T-cell (primary cell): ENCODE data around the gene RASAL3. TPM values are rescaled to one million over a fixed set of nuclear protein-coding genes. Genes with fewer than 3 reads are reported as not detected.

Source experiments
- ATAC-seq, 4 experiments: fragments of 200-7000 bp in 3 of 4; fragments of 150-1000 bp in 1 of 4; cut with Tn5 transposase; replicated peaks in 1 of 4; 1 replicate in 3 of 4; 2 replicates in 1 of 4; pipeline ENCODE4 v1.10.0; 2021; ENCODE audit warnings: moderate library complexity in 3 of 4, mild to moderate bottlenecking in 2 of 4, moderate number of reproducible peaks in 1 of 4
- CTCF ChIA-PET, 2 donors: fragments of 300-600 bp; sonication (Branson Sonifier 250); formaldehyde crosslinking; loops; one replicate each; lab custom pipeline; 2022; ENCODE audit warnings: antibody characterized with exemption in 2 of 2; lab: Charles Lee
- POLR2A ChIA-PET, 2 donors: fragments of 300-600 bp; sonication (Branson Sonifier 250); formaldehyde crosslinking; loops; one replicate each; lab custom pipeline; 2022; ENCODE audit warnings: antibody characterized with exemption in 2 of 2; lab: Charles Lee
- DNase-seq, 35 experiments: peaks; one replicate each; pipeline versions ENCODE4 v3.0.0 to v3.0.0-alpha.2; 2013 to 2023
- H3K27ac ChIP-seq: one replicate; pipeline ENCODE4 v1.5.1; 2013; ENCODE audit warnings: low read length
- H3K27me3 ChIP-seq, 2 experiments: replicated peaks in 1 of 2; 1 replicate in 1 of 2; 2 replicates in 1 of 2; pipeline versions ENCODE4 v1.6.1 to v1.7.0; 2013; ENCODE audit warnings: low read length in 1 of 2, mixed read lengths in 1 of 2; ENCODE audit not compliant: control insufficient read depth in 2 of 2, insufficient read depth in 2 of 2; ENCODE audit errors: extremely low read depth in 1 of 2
- H3K36me3 ChIP-seq, 2 donors: 1 replicate in 1 of 2; 2 replicates in 1 of 2; pipeline versions ENCODE4 v1.6.1 to v1.7.0; 2013; ENCODE audit warnings: low read length in 1 of 2; ENCODE audit not compliant: control insufficient read depth in 2 of 2, insufficient read depth in 1 of 2; ENCODE audit errors: extremely low read depth in 1 of 2
- H3K4me1 ChIP-seq, 2 experiments: 1 replicate in 1 of 2; 2 replicates in 1 of 2; pipeline versions ENCODE4 v1.6.1 to v1.7.0; 2013; ENCODE audit warnings: low read length in 2 of 2, mixed read lengths in 1 of 2; ENCODE audit not compliant: insufficient read depth in 2 of 2, control insufficient read depth in 1 of 2; ENCODE audit errors: extremely low read depth in 1 of 2
- H3K4me3 ChIP-seq, 2 donors: 1 replicate in 1 of 2; 2 replicates in 1 of 2; pipeline versions ENCODE4 v1.5.1 to v1.7.0; 2013; ENCODE audit warnings: mild to moderate bottlenecking in 2 of 2, low read length in 1 of 2, moderate library complexity in 1 of 2; ENCODE audit not compliant: control insufficient read depth in 1 of 2; ENCODE audit errors: extremely low read depth in 1 of 2
- H3K9me3 ChIP-seq: 2 replicates; pipeline ENCODE4 v1.7.0; 2013
- H3K27ac Mint-ChIP-seq, 2 donors: one replicate each; pipeline ENCODE4 v1.8.0; 2020 to 2021; ENCODE audit warnings: mild to moderate bottlenecking in 2 of 2, mixed read lengths in 2 of 2
- H3K27me3 Mint-ChIP-seq, 2 donors: one replicate each; pipeline ENCODE4 v1.8.0; 2021 to 2022; ENCODE audit warnings: mixed read lengths in 2 of 2
- H3K36me3 Mint-ChIP-seq: one replicate; pipeline ENCODE4 v1.8.0; 2021; ENCODE audit warnings: mixed read lengths
- H3K4me1 Mint-ChIP-seq, 3 donors: one replicate each; pipeline ENCODE4 v1.8.0; 2020 to 2022; ENCODE audit warnings: mixed read lengths in 3 of 3, mild to moderate bottlenecking in 1 of 3
- H3K4me3 Mint-ChIP-seq, 3 donors: one replicate each; pipeline ENCODE4 v1.8.0; 2020 to 2022; ENCODE audit warnings: mild to moderate bottlenecking in 3 of 3, mixed read lengths in 3 of 3, moderate library complexity in 3 of 3
- H3K9me3 Mint-ChIP-seq, 3 donors: one replicate each; pipeline ENCODE4 v1.8.0; 2020 to 2022; ENCODE audit warnings: mixed read lengths in 3 of 3
- WGBS: methylation state at CpG from one replicate; pipeline ENCODE4 v1.1.5; 2013; ENCODE audit warnings: missing lambda C conversion rate; ENCODE audit not compliant: insufficient coverage; 5-methylcytosine and 5-hydroxymethylcytosine counted together
- total RNA-seq, 35 experiments: library from RNA in 6 of 35; stranded (reverse) in 6 of 35; fragments of 120-200 nt in 1 of 35; gene quantifications; one replicate each; pipeline versions ENCODE4 v1.2.1 to v1.2.4 and lab custom pipeline; 2013 to 2026

The RASAL3 gene
- total RNA-seq, 5 donors from 2014 or later (not counting 1 experiment from before 2014, with no cell fraction given): 166 to 296 (median 284) TPM

- CTCF ChIA-PET: no interaction called here
- H3K4me1 ChIP-seq: peaks cover 2 to 20% of the 10 kb centered on the region in 2 experiments
Observed at GRCh38 chr19:15403151-15403531, 61.2 kb downstream of the RASAL3 start.

GRCh38 chr19:15402411-15403150 lies 61.8 kb downstream of the RASAL3 start:
- Histone ChIP-seq H3K27me3 (no peaks in the 10 kb centered on the region), H3K27ac (no peak overlapping the region), H3K4me1 (peaks cover 2 to 16% of the 10 kb centered on the region in 2 experiments), H3K36me3 (peaks cover 43 to 68% of the 10 kb centered on the region in 2 donors), H3K9me3 (no peaks in the 10 kb centered on the region), H3K4me3 (no peak overlapping the region)
- Mint-ChIP-seq H3K9me3 (no peaks in the 10 kb centered on the region), H3K4me3 (no peak overlapping the region), H3K4me1 (peaks cover 31 to 32% (median 31%) of the 10 kb centered on the region in 3 donors), H3K36me3 (peaks cover 17% of the 10 kb centered on the region), H3K27ac (no peak overlapping the region), H3K27me3 (no peaks in the 10 kb centered on the region)
- no peak for ATAC-seq
- DNase-seq: no peak
- POLR2A ChIA-PET: no interaction called here
- CTCF ChIA-PET: no interaction called here
- WGBS: 98% methylated on average over 7 of the region's 15 CpGs

More at GRCh38 chr19:15403151-15403531, 61.2 kb downstream of the RASAL3 start:
- peaks cover 38 to 62% of the 10 kb centered on the region in 2 donors for H3K36me3 ChIP-seq
- no peak overlapping the region for H3K27ac Mint-ChIP-seq
- no peak overlapping the region for H3K4me3 Mint-ChIP-seq
- H3K27me3 Mint-ChIP-seq: no peaks in the 10 kb centered on the region
- no peaks in the 10 kb centered on the region for H3K27me3 ChIP-seq
- DNase-seq (no peak), ATAC-seq (no peak)
- peaks cover 36 to 37% (median 37%) of the 10 kb centered on the region in 3 donors for H3K4me1 Mint-ChIP-seq
- no peak overlapping the region for H3K27ac ChIP-seq
- no peaks in the 10 kb centered on the region for H3K9me3 ChIP-seq
- WGBS: 96% methylated on average over 9 of the region's 10 CpGs
- no peaks in the 10 kb centered on the region for H3K9me3 Mint-ChIP-seq
- POLR2A ChIA-PET: no interaction called here
- H3K36me3 Mint-ChIP-seq: peaks cover 17% of the 10 kb centered on the region
- no peak overlapping the region for H3K4me3 ChIP-seq

Other genes starting within 250 kb of the RASAL3 start
- under 1 TPM in 1 of 5 donors, not detected in 4; 0.23 TPM for gene EPHX3, start 232.1 kb downstream of the RASAL3 start, total RNA-seq
- 100 to 1,000 TPM; 115 to 154 (median 139) TPM for gene BRD4, start 132.0 kb downstream of the RASAL3 start, total RNA-seq
- 10 to 100 TPM; 75.8 to 90.3 (median 86.7) TPM for gene AKAP8, start 84.8 kb downstream of the RASAL3 start, total RNA-seq
- gene AKAP8L, start 45.6 kb downstream of the RASAL3 start, total RNA-seq: 100 to 1,000 TPM; 134 to 198 (median 184) TPM
- gene WIZ, start 14.6 kb downstream of the RASAL3 start, total RNA-seq: 10 to 100 TPM; 19.7 to 39.1 (median 34.6) TPM
- gene PGLYRP2, start 15.0 kb upstream of the RASAL3 start, total RNA-seq: 1 to 10 TPM in 1 of 5 donors, under 1 TPM in 4; 0.13 to 1.3 (median 0.72) TPM
- gene CYP4F22, start 44.0 kb upstream of the RASAL3 start, total RNA-seq: 1 to 10 TPM in 3 of 5 donors, under 1 TPM in 2; 0.73 to 1.6 (median 1.3) TPM
- not detected for gene CYP4F8, start 150.7 kb upstream of the RASAL3 start, total RNA-seq
- under 1 TPM in 2 of 5 donors, not detected in 3; 0.23 to 0.30 TPM for gene CYP4F3, start 176.4 kb upstream of the RASAL3 start, total RNA-seq
- 1 to 10 TPM in 2 of 5 donors, under 1 TPM in 3; 0.13 to 2.4 (median 0.48) TPM for gene CYP4F12, start 208.5 kb upstream of the RASAL3 start, total RNA-seq